Bronchial epithelial cell (primary cell): ENCODE data around the gene JPH2. TPM values are rescaled to one million over a fixed set of nuclear protein-coding genes. Genes with fewer than 3 reads are reported as not detected.
"Not testable (repeated sequence)": the region's sequence is repeated elsewhere in the genome, so short reads cannot be mapped to it uniquely, and the experiment has no call there.

ENCODE experiments used
- DNase-seq: peaks from one replicate; pipeline ENCODE4 v3.0.0-alpha.2; 2010; ENCODE audit warnings: low read depth
- FAIRE-seq: peaks from 2 replicates; lab custom pipeline; 2011; peaks lifted over from hg19 to GRCh38; lab: Jason Lieb, UNC
- H3K27me3 ChIP-seq: 2 replicates; pipeline ENCODE4 v1.5.1; 2011; ENCODE audit warnings: low read length; ENCODE audit not compliant: control insufficient read depth, insufficient read depth
- H3K36me3 ChIP-seq: 2 replicates; pipeline ENCODE4 v1.5.1; 2011; ENCODE audit warnings: low read length; ENCODE audit not compliant: control insufficient read depth, insufficient read depth
- H3K4me3 ChIP-seq: 2 replicates; pipeline ENCODE4 v1.5.1; 2011; ENCODE audit warnings: mild to moderate bottlenecking, low read depth, low read length, control low read depth
- CTCF ChIP-seq: IDR thresholded peaks from 2 replicates; pipeline ENCODE4 v1.5.1; 2011; ENCODE audit warnings: mild to moderate bottlenecking, moderate library complexity, low read length, control low read depth, inconsistent platforms; ENCODE audit not compliant: insufficient read depth, severe bottlenecking
- total RNA-seq: library from RNA; depleted of rRNA; stranded (reverse); fragments of >200 nt; gene quantifications from 2 replicates; pipeline ENCODE4 v1.2.1, GENCODE V29; 2014

JPH2 gene
- total RNA-seq, 1 donor from 2014 or later = under 0.01 TPM

DNA sequence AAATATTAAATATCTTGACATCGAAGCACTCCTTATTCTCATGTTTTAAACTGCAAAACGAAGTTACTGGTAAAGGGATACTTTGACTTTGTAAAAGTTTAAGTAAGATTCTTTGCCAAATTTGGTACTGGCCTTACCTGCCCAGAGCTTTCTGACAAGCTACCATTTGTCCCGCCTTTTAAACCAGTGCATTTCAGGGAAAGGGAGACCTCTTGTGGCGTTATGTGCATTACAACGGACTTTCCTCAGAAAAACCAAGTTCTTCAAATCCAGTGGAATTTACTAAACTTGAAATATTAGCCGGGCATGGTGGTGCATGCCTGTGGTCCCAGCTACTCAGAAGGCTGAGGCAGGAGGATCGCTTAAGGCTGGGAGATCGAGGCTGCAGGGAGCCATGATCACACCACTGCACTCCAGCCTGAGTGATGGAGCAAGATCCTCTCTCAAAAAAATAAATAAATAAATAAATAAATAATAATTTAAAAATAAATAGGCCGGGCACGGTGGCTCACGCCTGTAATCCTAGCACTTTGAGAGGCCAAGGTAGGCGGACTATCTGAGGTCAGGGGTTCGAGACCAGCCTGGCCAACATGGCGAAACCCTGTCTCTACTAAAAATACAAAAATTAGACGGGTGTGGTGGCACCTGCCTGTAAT is 3.3 kb upstream of the JPH2 start:
- peak; percentile 78 for DNase-seq
- not testable (repeated sequence) for FAIRE-seq, H3K27me3 ChIP-seq, H3K4me3 ChIP-seq, H3K36me3 ChIP-seq
- TF ChIP-seq CTCF = peak; percentile 72

DNA sequence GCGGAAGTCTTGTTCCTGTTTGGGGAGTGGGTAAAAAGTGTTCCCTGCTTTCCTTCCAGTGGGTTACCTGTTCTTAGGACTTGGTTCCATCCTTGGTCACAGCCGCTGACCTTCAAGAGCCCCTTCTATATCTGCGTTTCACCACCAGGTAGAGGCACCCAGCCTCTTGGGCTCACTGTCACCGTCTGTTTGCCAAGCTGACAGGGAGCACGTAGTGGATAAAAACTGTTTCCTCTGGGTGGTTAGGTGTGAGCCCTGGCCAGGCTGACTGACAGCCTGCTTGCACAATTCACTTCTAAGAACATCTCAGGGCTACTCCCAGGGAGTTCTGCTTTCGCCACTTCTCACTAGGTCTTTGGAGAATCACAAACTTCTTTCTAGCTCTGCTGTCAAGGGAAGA is 1.8 kb upstream of the JPH2 start:
- FAIRE-seq (no peak), DNase-seq (no peak)
- H3K27me3 ChIP-seq = no peaks in the 10 kb centered on the region
- H3K36me3 ChIP-seq = no peaks in the 10 kb centered on the region
- no peak for TF ChIP-seq CTCF
- no peak overlapping the region for H3K4me3 ChIP-seq

DNA sequence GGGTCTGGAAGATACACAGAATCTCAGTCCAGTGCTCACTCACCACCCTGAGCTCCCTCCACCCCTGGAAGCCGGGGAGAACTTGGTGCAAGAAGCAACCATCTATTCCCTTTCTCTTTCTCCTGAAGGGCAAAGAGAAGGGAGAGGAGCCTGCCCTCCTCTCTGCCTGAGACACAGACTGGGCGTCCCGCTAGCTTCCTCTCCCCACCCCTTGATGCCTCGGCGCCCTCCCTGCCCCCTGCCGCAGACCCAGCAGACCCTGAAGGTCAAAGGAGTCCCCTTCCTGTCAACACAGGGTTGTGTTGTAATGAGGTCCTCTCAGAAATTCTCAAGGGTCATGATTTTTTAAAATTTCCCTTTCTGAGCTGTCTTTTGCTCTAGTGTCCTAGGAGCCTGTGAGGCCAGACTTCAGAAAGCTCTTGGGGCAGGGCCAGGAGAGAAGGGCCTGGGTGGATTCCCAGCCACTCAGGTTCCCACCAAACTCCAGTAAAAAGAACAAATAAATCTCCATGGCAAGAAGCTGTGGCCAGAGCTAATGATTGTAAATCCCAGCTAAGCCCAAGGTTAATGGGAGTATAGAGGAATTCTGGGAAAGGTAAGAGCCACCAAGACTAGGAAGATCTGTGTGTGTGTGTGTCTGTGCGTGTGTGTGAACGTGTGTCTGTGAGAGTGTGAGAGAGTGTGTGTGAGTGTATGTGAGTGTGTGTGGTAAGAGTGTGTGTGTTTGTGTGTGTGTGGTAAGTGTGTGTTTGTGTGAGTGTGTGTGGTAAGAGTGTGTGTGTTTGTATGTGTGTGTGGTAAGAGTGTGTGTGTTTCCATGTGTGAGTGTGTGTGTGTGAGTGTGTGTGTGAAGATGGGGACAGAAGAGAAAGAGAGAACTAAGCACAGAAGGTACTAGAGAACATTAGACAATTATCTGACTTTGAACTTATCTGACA is 1.1 kb upstream of the JPH2 start:
- Histone ChIP-seq H3K27me3 (no peaks in the 10 kb centered on the region), H3K4me3 (no peak overlapping the region), H3K36me3 (no peaks in the 10 kb centered on the region)
- FAIRE-seq (peak; percentile 13), DNase-seq (no peak)
- no peak for TF ChIP-seq CTCF

DNA sequence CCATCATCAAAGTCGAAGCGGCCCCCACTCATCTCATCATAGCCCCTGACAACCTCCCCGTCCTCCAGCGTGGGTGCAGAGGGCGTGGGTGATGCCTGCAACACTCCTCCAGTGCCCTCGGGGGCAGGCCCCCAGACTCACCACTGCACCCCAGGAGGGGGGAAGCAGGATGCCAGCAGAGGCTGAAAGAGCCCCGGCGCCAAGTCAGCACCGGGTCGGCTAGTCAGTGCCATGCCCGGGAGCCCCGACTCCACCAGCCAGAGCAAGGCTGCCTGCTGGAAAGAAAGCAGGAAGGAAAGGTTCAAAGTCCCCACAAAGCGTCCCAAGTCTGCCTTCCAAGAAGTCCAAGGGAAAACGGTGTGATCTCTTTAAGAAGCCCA is 324 bp downstream of the JPH2 start:
- Histone ChIP-seq H3K4me3 (no peak overlapping the region), H3K27me3 (no peaks in the 10 kb centered on the region), H3K36me3 (no peaks in the 10 kb centered on the region)
- DNase-seq (no peak), FAIRE-seq (no peak)
- TF ChIP-seq CTCF = no peak

- Histone ChIP-seq H3K27me3 (no peaks in the 10 kb centered on the region), H3K36me3 (no peaks in the 10 kb centered on the region), H3K4me3 (no peak overlapping the region)
- no peak for TF ChIP-seq CTCF
- DNase-seq (no peak), FAIRE-seq (no peak)
Measured at GRCh38 chr20:44186201-44186600, 787 bp downstream of the JPH2 start.
